Sigmoid colon (tissue), 4 donors: ENCODE data around the gene ABCC8.

Experiments
- CTCF ChIP-seq, 4 experiments: fragments of 450-650 bp in 3 of 4; fragments of 200-600 bp in 1 of 4; IDR thresholded peaks; one replicate each; pipeline ENCODE4 v1.5.1; 2016 to 2019; ENCODE audit warnings: antibody characterized with exemption in 4 of 4, mild to moderate bottlenecking in 3 of 4, moderate library complexity in 2 of 4
- POLR2A ChIP-seq, 2 donors: fragments of 450-650 bp; IDR thresholded peaks; one replicate each; pipeline ENCODE4 v1.6.1; 2016; ENCODE audit warnings: antibody characterized with exemption in 2 of 2, mild to moderate bottlenecking in 2 of 2, moderate library complexity in 2 of 2
- POLR2AphosphoS5 ChIP-seq, 4 donors: sonication (generic); formaldehyde crosslinking; IDR thresholded peaks; one replicate each; pipeline ENCODE4 v1.6.1; 2017; ENCODE audit warnings: antibody characterized with exemption in 4 of 4

- no peak for TF ChIP-seq POLR2A (IDR thresholded peaks at IDR 0.05)
- TF ChIP-seq CTCF (IDR thresholded peaks at IDR 0.05) = no peak
- TF ChIP-seq POLR2AphosphoS5 (IDR thresholded peaks at IDR 0.05) = no peak
Measured at GRCh38 chr11:17502630-17503029, 26.0 kb upstream of the ABCC8 start.
